ENCODE measurements around the gene MTMR11.
"Not testable (repeated sequence)": the region's sequence is repeated elsewhere in the genome, so short reads cannot be mapped to it uniquely, and the experiment has no call there.

The MTMR11 gene

GRCh38 chr1:149896575-149896974 lies 40.1 kb downstream of the MTMR11 start:
- DNase-seq (ENCODE audit: extremely low spot score): no peak
- TF ChIP-seq, protein P1, sequence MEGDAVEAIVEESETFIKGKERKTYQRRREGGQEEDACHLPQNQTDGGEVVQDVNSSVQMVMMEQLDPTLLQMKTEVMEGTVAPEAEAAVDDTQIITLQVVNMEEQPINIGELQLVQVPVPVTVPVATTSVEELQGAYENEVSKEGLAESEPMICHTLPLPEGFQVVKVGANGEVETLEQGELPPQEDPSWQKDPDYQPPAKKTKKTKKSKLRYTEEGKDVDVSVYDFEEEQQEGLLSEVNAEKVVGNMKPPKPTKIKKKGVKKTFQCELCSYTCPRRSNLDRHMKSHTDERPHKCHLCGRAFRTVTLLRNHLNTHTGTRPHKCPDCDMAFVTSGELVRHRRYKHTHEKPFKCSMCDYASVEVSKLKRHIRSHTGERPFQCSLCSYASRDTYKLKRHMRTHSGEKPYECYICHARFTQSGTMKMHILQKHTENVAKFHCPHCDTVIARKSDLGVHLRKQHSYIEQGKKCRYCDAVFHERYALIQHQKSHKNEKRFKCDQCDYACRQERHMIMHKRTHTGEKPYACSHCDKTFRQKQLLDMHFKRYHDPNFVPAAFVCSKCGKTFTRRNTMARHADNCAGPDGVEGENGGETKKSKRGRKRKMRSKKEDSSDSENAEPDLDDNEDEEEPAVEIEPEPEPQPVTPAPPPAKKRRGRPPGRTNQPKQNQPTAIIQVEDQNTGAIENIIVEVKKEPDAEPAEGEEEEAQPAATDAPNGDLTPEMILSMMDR (IDR thresholded peaks at IDR 0.05; ENCODE audit: control extremely low read depth, extremely low read depth, low read depth, missing control alignments): no peak
- POLR2A ChIA-PET: no interaction called here
- CTCF ChIA-PET: interaction anchor here (0.7 kb wide), 1 partner anchor 9 kb away, joined by 3 read pairs; a partner anchor contains a TSS

GRCh38 chr1:149888999-149889289 lies 47.7 kb downstream of the MTMR11 start:
- ChIA-PET POLR2A (interaction anchor here (0.6 to 3.3 kb wide), 4 partner anchors 13 to 1575 kb away, joined by 6 to 28 read pairs (median 6); no protein-coding TSS in a partner anchor), CTCF (interaction anchor here (0.7 to 3.7 kb wide), 12 partner anchors 11 to 342 kb away, joined by 3 to 18 read pairs (median 4); partner anchors contain the start of gene BOLA1)
- TF ChIP-seq, protein P1 (IDR thresholded peaks at IDR 0.05; ENCODE audit: control extremely low read depth, extremely low read depth, low read depth, missing control alignments): no peak
- no peak for DNase-seq (ENCODE audit: extremely low spot score)

GRCh38 chr1:149888247-149888998 lies 48.3 kb downstream of the MTMR11 start:
- ChIA-PET CTCF (interaction anchor here (0.7 to 3.7 kb wide), 22 partner anchors 8 to 342 kb away, joined by 3 to 18 read pairs (median 4); partner anchors contain the start of genes BOLA1 and SF3B4), POLR2A (interaction anchor here (0.6 to 3.4 kb wide), 23 partner anchors 12 to 1576 kb away, joined by 3 to 29 read pairs (median 4); partner anchors contain the start of genes OTUD7B and VPS45)
- peak; percentile 77 for DNase-seq (ENCODE audit: extremely low spot score)
- TF ChIP-seq, protein P1 (IDR thresholded peaks at IDR 0.05; ENCODE audit: control extremely low read depth, extremely low read depth, low read depth, missing control alignments): peak; percentile 69

DNA sequence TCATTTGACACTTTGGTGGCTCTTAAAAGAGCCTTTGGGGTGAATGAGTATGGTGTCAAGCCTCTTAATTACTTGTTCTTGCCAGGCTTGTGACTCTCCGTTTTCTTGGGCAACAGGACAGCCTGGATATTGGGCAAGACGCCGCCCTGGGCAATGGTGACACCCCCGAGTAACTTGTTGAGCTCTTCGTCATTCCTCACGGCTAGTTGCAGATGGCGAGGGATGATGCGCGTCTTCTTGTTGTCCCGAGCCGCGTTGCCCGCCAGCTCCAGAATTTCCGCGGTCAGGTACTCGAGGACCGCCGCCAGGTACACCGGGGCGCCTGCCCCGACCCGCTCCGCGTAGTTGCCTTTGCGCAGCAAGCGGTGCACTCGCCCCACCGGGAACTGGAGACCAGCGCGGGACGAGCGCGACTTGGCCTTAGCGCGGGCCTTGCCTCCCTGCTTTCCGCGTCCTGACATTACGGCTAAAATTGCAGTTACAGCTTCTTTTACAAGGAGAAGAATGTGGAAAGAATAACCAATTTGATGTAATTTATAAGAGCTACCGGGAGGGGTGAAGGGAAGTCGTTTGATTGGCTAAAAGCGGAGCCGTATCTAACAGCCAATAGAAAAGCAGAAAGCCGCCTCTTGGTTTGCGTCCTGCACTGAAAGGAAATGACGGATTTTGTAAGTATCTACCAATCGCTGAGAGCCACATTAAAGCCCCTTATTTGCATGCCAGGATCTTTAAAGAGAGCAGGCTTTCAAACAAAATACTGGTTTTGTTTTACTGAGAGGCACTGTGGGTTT lies 49.0 kb downstream of the MTMR11 start:
- ChIA-PET POLR2A (interaction anchor here (0.6 to 3.4 kb wide), 28 partner anchors 10 to 809 kb away, joined by 3 to 29 read pairs (median 4); partner anchors contain the start of genes GOLPH3L, OTUD7B and VPS45), CTCF (interaction anchor here (0.7 to 3.7 kb wide), 17 partner anchors 9 to 300 kb away, joined by 3 to 18 read pairs (median 4); partner anchors contain the start of genes BOLA1 and SF3B4)
- TF ChIP-seq, protein P1 (IDR thresholded peaks at IDR 0.05; ENCODE audit: control extremely low read depth, extremely low read depth, low read depth, missing control alignments): no peak
- peak; percentile 85 for DNase-seq (ENCODE audit: extremely low spot score)

DNA sequence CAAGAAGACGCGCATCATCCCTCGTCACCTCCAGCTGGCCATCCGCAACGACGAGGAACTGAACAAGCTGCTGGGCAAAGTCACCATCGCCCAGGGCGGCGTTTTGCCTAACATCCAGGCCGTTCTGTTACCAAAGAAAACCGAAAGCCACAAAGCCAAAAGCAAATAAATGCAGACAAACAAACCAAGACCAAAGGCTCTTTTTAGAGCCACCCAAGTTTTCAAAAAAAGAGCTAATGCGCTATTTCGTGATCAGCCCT lies 49.6 kb downstream of the MTMR11 start:
- ChIA-PET POLR2A (interaction anchor here (0.9 to 3.4 kb wide), 26 partner anchors 9 to 810 kb away, joined by 3 to 29 read pairs (median 5); partner anchors contain the start of genes BOLA1, GOLPH3L and OTUD7B), CTCF (interaction anchor here (1.0 to 3.7 kb wide), 10 partner anchors 9 to 301 kb away, joined by 3 to 18 read pairs (median 6); no protein-coding TSS in a partner anchor)
- DNase-seq (ENCODE audit: extremely low spot score): not testable (repeated sequence)

DNA sequence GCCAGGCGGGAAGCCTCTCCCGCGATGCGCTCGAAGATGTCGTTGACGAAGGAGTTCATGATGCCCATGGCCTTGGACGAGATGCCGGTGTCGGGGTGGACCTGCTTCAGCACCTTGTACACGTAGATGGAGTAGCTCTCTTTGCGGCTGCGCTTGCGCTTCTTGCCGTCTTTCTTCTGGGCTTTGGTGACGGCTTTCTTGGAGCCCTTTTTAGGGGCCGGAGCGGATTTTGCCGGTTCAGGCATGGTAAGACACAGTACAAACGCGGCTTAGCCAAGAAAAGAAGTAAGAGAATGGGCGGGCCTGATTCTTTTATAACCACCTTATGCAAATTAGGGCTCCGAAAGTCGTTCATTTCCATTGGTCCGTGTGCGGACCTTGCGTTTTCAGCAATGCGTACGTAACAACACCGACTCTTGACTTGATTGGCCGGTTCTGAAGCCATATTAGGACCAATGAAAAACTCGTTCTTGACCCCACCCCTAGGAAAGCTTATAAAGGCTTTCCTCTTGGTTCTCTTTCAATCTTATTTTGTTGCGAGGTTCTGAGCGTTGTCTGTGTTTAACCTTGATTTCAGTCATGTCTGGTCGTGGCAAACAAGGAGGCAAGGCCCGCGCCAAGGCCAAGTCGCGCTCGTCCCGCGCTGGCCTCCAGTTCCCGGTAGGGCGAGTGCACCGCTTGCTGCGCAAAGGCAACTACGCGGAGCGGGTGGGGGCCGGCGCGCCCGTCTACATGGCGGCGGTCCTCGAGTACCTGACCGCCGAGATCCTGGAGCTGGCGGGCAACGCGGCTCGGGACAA lies 50.1 kb downstream of the MTMR11 start:
- TF ChIP-seq, protein P1 (IDR thresholded peaks at IDR 0.05; ENCODE audit: control extremely low read depth, extremely low read depth, low read depth, missing control alignments): no peak
- CTCF ChIA-PET: interaction anchor here (1.0 to 3.7 kb wide), 10 partner anchors 9 to 301 kb away, joined by 3 to 18 read pairs (median 6); no protein-coding TSS in a partner anchor
- POLR2A ChIA-PET: interaction anchor here (0.8 to 3.4 kb wide), 27 partner anchors 9 to 1557 kb away, joined by 3 to 29 read pairs (median 5); partner anchors contain the start of genes BOLA1, GOLPH3L and OTUD7B
- DNase-seq (ENCODE audit: extremely low spot score): peak; percentile 90

GRCh38 chr1:149886121-149886395 lies 50.6 kb downstream of the MTMR11 start:
- CTCF ChIA-PET: interaction anchor here (1.4 to 3.7 kb wide), 2 partner anchors 267 to 283 kb away, joined by 5 to 18 read pairs; no protein-coding TSS in a partner anchor
- not testable (repeated sequence) for DNase-seq (ENCODE audit: extremely low spot score)
- POLR2A ChIA-PET: interaction anchor here (0.8 to 3.4 kb wide), 18 partner anchors 8 to 1558 kb away, joined by 3 to 29 read pairs (median 6); partner anchors contain the start of genes BOLA1 and OTUD7B
